ENCODE data around the gene COL28A1. TPM values are rescaled to one million over a fixed set of nuclear protein-coding genes. Genes with fewer than 3 reads are reported as not detected.

The COL28A1 gene
- total and polyA plus RNA-seq, 8 donors: 0.58 to 39.7 (median 4.5) TPM

DNA sequence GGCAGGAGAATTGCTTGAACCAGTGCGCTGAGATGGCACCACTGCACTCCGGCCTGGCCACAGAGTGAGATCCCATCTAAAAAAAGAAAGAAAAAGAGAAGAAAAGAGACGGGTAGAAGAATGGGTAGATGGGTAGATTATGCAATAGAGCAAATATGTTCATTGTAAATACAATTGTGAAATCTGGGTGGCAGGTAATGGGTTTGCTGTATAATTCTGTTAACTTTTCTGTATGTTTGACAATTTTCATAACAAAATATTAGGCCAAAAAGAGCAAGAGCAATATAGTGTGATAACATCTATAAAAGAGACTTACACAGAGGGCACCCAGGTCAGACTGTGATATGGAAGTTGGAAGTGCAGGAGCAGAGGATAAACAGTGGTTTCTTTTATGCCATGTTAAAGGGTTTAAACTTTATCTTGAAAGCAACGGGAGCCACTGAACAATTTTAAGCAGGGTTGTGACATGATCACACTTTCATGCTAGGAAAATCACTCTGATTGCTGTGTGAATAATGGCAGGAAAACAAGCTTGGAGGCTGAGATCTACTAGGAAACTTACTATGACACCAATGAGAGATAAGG lies 6.7 kb upstream of the COL28A1 start:
- Histone ChIP-seq H3K4me3 (no peak overlapping the region), H3K9me3 (no peaks in the 10 kb centered on the region), H3K36me3 (no peaks in the 10 kb centered on the region), H3K27me3 (no peaks in the 10 kb centered on the region), H3K27ac (no peak overlapping the region), H3K4me1 (peaks cover 0 to 8% (median 0%) of the 10 kb centered on the region in 4 donors)
- no peak for DNase-seq
- WGBS, 5 donors: 41 to 61% (median 52%) methylated on average over 4 of the region's 4 CpGs
- TF ChIP-seq, protein P1, sequence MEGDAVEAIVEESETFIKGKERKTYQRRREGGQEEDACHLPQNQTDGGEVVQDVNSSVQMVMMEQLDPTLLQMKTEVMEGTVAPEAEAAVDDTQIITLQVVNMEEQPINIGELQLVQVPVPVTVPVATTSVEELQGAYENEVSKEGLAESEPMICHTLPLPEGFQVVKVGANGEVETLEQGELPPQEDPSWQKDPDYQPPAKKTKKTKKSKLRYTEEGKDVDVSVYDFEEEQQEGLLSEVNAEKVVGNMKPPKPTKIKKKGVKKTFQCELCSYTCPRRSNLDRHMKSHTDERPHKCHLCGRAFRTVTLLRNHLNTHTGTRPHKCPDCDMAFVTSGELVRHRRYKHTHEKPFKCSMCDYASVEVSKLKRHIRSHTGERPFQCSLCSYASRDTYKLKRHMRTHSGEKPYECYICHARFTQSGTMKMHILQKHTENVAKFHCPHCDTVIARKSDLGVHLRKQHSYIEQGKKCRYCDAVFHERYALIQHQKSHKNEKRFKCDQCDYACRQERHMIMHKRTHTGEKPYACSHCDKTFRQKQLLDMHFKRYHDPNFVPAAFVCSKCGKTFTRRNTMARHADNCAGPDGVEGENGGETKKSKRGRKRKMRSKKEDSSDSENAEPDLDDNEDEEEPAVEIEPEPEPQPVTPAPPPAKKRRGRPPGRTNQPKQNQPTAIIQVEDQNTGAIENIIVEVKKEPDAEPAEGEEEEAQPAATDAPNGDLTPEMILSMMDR (IDR thresholded peaks at IDR 0.05): no peak
- TF ChIP-seq POLR2AphosphoS5 (IDR thresholded peaks at IDR 0.05) (no peak), POLR2A (IDR thresholded peaks at IDR 0.05) (no peak), EP300 (IDR thresholded peaks at IDR 0.05) (no peak)
- intact Hi-C loops (cut with DNase I; ENCODE audit: low total_unique reads): loop anchor here (5.0 to 10.0 kb wide), 2 partner anchors 120 to 578 kb away; no protein-coding TSS in a partner anchor

DNA sequence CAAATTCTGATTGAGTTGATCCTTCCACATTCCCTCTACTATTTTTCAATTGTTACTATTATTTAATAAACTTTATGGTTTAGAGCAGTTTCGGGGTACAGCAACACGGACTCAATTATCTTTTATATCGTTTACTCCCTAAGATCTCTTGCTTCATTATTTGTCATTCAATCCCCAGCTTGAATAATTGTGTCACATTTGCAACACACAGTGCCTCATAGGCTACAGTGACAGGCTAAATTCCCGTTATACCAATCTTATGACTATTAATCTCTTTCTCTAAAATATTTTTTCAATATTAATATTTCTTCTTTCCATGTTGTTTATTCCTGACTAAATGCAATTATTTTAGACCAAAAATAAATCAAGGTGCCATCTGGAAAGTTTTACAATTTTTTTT lies 4.0 kb upstream of the COL28A1 start:
- no peak for TF ChIP-seq EP300 (IDR thresholded peaks at IDR 0.05)
- no peak for TF ChIP-seq POLR2AphosphoS5 (IDR thresholded peaks at IDR 0.05)
- TF ChIP-seq POLR2A (IDR thresholded peaks at IDR 0.05): no peak
- TF ChIP-seq, protein P1 (IDR thresholded peaks at IDR 0.05): no peak
- Histone ChIP-seq H3K36me3 (no peaks in the 10 kb centered on the region), H3K27ac (no peak overlapping the region), H3K4me3 (no peak overlapping the region), H3K4me1 (peaks cover 0 to 8% (median 0%) of the 10 kb centered on the region in 4 donors), H3K9me3 (no peaks in the 10 kb centered on the region), H3K27me3 (no peaks in the 10 kb centered on the region)
- intact Hi-C loops (cut with DNase I; ENCODE audit: low total_unique reads): loop anchor here (5.0 to 10.0 kb wide), 2 partner anchors 117 to 575 kb away; no protein-coding TSS in a partner anchor
- no peak for DNase-seq
- WGBS, 5 donors: 76 to 92% (median 90%) methylated on average over 4 of the region's 4 CpGs

DNA sequence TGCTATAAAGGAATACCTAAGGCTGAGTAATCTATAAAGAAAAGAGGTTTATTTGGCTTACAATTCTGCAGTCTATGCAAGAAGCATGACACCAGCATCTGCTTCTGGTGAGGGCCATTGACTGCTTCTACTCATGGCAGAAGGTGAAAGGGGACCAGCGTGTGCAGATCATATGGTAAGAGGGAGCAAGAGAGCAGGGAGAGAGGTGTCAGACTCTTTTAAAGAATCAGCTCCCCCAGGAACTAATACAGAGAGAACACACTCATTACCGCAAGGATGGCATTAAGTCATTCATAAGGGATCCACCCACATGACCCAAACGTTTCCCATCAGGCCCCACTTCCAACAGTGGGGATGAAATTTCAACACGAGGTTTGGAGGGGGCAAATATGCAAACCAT lies 3.5 kb upstream of the COL28A1 start:
- WGBS, 5 donors: 76 to 85% (median 79%) methylated on average over 4 of the region's 4 CpGs
- peaks cover 0 to 8% (median 0%) of the 10 kb centered on the region in 4 donors for H3K4me1 ChIP-seq
- TF ChIP-seq EP300 (IDR thresholded peaks at IDR 0.05) (no peak), POLR2AphosphoS5 (IDR thresholded peaks at IDR 0.05) (no peak), POLR2A (IDR thresholded peaks at IDR 0.05) (no peak)
- TF ChIP-seq, protein P1 (IDR thresholded peaks at IDR 0.05): no peak
- no peaks in the 10 kb centered on the region for H3K9me3 ChIP-seq
- no peak overlapping the region for H3K4me3 ChIP-seq
- no peak for DNase-seq
- H3K36me3 ChIP-seq: no peaks in the 10 kb centered on the region
- no peak overlapping the region for H3K27ac ChIP-seq
- H3K27me3 ChIP-seq: no peaks in the 10 kb centered on the region
- intact Hi-C loops (cut with DNase I; ENCODE audit: low total_unique reads): no loop called here

DNA sequence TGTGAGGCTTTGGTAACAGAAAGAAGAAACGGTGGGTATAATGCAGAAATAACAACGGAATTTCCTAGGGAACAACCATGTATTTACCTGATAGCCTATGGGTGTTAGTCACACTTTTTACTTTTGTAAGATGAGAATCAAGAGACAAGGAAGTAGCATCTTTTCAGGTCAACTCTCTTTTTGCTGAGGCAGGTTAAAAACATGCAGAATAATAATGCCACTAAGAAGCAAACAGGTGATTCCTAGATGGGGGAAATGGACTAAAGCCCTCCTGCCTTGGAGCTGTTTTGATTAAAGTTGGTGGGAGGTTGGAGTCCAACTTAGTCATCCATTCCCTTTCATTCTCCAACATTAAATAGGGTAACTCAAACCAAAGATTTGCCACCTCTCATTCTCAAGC lies 2.0 kb upstream of the COL28A1 start:
- no peak overlapping the region for H3K27ac ChIP-seq
- H3K4me1 ChIP-seq: peaks cover 0 to 7% (median 0%) of the 10 kb centered on the region in 4 donors
- WGBS, 5 donors: 88 to 95% (median 92%) methylated on average over 2 of the region's 2 CpGs
- intact Hi-C loops (cut with DNase I; ENCODE audit: low total_unique reads): no loop called here
- no peaks in the 10 kb centered on the region for H3K27me3 ChIP-seq
- H3K9me3 ChIP-seq: no peaks in the 10 kb centered on the region
- no peaks in the 10 kb centered on the region for H3K36me3 ChIP-seq
- DNase-seq: no peak
- no peak overlapping the region for H3K4me3 ChIP-seq
- TF ChIP-seq, protein P1 (IDR thresholded peaks at IDR 0.05): no peak
- TF ChIP-seq POLR2AphosphoS5 (IDR thresholded peaks at IDR 0.05) (no peak), EP300 (IDR thresholded peaks at IDR 0.05) (no peak), POLR2A (IDR thresholded peaks at IDR 0.05) (no peak)
